Stimulated activated CD8-positive, alpha-beta memory T cell treated with anti-CD3 and anti-CD28 coated beads, Interleukin-15, amount 100 ng/mL, for 48 hours (primary cell): ENCODE data around the gene ADAMTS4.

ENCODE experiments used
- DNase-seq, 2 donors: peaks; one replicate each; pipeline ENCODE4 v3.0.0-alpha.2; 2020; ENCODE audit warnings: low read depth in 2 of 2

The ADAMTS4 gene

GRCh38 chr1:161196111-161196510 lies 2.7 kb downstream of the ADAMTS4 start:
- DNase-seq, result no peak

DNA sequence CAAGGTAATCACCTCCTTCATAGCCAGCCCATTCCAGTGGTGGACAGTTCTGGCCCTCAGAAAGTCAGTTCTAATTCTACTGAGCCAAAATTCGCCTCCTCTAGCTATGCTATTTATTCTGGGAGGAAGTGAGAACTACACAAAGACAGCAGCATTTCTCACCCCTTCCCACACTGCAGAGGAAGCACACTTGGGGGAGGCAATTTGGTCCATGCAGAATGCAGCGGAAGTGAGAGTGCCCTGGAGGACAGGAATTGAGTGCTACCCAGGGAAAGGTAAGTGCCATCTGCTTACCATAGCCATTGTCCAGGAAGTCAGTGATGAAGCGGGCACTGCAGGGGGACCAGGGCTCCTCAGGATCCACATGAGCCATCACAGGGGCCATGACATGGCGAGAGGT lies 3.7 kb downstream of the ADAMTS4 start:
- no peak for DNase-seq

DNA sequence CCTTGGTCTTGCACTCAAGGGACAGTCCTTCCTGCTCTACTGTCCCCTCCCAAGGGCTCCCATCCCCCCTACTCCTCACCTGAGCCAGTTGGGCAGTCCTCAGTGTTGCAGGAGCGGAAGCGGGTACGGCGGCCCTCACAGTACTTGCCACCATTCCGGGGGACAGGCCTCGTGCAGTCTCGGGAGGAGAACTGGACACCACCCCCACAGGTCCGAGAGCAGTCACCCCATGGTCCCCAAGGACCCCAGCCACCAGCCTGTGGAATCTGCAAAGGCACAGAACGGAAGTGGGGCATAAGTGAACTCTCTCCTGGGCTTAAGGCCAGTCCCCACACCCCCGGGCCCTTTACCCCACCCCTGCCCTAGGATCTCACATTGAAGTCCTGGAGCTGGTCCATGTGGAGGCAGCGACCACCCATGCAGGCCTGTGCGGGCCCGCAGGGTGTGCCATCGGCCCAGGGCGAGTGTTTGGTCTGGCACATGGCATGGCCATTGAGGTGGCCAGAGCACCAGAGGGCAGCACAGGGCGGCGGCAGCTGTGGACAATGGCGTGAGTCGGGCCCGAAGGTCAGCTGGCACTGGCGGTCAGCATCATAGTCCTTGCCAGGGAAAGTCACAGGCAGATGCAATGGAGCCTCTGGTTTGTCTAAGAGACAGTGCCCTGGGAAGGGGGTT lies 5.2 kb downstream of the ADAMTS4 start:
- no peak for DNase-seq

DNA sequence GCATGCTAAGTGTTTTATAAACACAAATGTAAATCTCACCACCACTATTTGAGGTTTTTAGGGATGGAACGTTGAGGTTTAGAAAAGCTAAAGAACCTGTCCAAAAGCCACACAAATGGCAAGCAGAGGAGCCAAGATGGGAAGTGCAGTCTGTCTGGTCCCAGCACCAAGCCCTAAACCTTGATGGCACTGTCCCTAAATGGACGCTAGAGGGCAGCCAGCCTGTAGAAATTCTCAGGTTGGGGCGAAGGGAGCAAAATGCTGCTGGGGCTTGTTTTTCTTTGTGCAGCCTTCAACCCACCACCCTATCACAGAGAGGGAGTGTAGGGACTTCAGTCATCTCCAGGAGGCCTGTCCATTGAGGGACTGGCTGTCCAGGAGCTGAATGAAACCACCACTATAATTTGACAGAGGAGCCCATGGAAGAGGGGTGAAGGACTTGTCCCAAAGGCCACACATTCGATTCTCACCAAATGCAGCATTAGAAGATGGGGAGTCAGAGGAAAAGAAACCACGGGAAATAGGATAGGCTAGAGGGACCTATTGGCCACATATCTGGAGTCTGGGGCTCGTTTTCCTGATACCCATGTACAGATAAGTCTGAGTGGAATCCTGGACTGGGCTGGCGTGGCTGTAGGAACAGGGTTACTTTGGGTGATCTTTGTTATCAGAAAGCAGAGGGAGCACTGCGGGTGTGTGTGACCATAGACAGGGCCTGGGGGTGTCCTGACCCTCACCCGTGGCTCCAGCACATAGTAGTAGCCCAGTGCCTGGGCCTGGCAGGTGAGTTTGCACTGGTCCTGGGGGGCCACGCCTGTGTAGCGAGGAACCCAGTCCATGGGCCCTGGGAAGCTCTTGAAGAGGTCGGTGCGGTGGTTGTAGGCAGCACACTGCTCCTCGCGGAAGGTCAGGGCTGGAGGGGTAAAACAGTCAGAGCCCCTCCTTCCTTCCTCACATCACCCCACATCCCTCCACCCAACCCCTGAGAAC lies 6.1 kb downstream of the ADAMTS4 start:
- peak in 1 of 2 donors; percentile 39 for DNase-seq

- DNase-seq, result no peak
Measured at GRCh38 chr1:161191971-161192370, 6.9 kb downstream of the ADAMTS4 start.

- DNase-seq, result no peak
Measured at GRCh38 chr1:161190962-161191521, 7.8 kb downstream of the ADAMTS4 start.

- no peak for DNase-seq
Measured at GRCh38 chr1:161189036-161189435, 9.8 kb downstream of the ADAMTS4 start.

DNA sequence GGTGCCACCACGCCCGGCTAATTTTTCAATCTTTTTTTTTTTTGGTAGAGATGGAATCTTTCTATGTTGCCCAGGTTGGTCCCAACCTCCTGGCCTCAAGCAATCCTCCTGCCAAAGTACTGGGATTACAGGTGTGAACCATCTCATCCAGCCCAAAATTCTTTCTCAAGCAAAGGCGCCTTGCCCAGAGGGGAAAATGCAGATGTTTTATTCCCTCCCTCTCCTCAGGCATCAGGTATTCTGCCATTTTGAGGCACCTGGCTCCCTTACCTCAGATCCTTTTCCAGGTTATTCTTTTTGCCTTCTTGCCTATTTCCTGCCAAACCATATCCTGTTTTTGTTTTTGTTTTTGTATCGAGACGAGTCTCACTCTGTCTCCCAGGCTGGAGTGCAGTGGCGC lies 10.5 kb downstream of the ADAMTS4 start:
- no peak for DNase-seq

DNA sequence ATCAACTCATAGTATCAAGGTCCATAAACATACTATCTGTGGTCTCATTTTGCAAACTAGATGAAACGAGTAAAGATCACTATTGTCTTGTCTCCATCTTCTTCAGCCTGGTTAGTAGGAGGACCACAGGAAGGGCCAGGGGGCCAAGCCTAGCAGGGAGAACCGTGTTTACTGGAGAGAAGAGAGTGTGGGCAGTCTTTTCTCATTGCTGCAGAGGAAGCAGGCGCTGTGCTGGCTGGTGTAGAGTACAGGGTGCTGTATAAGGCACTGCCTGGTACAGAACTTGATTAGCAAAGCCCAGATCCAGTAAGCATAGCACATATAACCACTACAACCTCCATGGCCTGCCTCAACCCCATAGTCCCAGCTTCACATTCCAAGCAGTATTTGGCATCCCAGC lies 11.5 kb downstream of the ADAMTS4 start:
- DNase-seq, result no peak

DNA sequence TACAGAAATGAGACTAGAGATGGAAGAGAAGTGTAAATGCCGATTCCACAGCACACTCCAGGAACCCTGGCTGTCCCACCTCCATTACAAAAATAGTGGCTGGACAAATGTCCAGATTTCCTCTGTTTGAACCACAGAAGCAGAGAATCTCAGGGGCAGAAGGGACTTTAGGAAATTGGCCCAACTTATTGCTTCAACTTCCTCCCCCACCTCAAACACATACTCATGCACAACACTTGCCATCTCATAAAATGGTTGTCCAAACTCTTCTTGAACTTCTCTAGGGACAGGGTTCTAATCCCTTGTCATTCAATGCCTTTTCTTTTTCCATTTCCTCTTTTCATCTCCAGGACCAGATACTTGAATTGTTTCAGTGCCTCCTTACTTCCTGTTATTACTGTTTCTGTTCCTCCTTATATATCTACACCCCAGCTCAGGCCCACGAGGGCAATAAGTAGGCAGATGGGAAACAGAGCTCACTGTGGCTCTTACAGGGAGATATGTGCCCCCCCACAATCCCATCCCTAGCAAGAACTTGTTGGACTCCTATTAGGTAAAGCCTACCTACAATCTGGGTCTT lies 13.0 kb downstream of the ADAMTS4 start:
- no peak for DNase-seq

- peak; percentile 48 to 56 for DNase-seq
Measured at GRCh38 chr1:161185282-161185682, 13.6 kb downstream of the ADAMTS4 start.

- DNase-seq, result peak in 1 of 2 donors; percentile 48
Measured at GRCh38 chr1:161182214-161182613, 16.6 kb downstream of the ADAMTS4 start.

- DNase-seq, result no peak
Measured at GRCh38 chr1:161180639-161181038, 18.2 kb downstream of the ADAMTS4 start.

DNA sequence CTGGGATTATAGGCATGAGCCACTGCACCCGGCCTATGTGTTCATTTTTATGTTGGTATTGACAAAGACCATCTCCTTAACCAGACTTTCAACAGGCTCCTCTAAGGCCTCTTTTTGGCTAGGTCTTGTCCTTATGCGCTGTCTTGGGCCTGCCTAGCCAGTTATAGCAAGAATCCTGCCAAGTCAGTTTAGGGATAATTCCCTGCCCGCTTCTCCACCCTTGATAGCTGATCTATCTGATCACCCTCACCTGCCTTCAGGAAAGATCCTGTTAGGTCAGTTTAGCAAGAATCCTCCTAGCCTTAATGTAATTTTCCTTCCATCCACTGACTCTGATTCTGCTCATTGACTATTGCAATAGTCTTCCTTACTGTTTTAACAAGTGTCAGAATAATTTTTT lies 19.2 kb downstream of the ADAMTS4 start:
- no peak for DNase-seq

- DNase-seq, result no peak
Measured at GRCh38 chr1:161177936-161178244, 21.0 kb downstream of the ADAMTS4 start.

- peak; percentile 90 to 91 for DNase-seq
Measured at GRCh38 chr1:161177112-161177935, 21.5 kb downstream of the ADAMTS4 start, which contains the start of gene B4GALT3. B4GALT3 (minus strand) TSS chr1:161177507; CDS start chr1:161176060, 1,447 bp downstream.

GRCh38 chr1:161176468-161177111 lies 22.3 kb downstream of the ADAMTS4 start:
- no peak for DNase-seq

DNA sequence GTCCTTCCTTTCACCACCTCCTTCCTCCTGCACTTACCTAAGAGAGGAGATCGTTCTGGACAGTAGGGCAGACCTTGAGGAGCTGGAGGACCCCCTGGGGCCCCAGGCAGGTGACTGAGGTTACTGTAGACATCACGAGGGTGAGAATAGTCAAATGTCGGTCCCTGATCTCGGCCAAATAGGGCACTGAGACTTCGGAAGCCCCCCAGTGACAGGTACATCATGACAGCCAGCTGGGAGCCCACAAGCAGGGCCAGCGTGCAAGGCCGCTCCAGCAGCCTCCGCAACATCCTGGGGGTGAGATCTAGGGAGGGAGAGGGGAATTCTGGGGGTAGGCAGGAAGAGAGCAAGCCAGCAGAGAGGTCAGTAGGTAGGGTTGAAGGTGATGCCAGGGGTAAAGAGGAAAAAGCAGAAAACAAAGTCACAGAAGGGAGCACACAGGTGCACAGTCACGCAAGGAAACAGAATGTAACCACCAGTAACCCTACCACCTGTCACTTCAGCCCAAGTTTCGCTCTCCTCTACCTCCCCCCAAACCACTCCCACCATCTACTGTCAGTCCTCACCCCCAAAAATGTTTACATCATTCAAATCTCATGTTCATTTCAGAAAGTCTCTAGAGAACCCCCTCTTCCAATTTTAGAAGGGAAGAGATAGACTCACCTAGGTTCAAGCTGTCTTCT lies 22.9 kb downstream of the ADAMTS4 start:
- DNase-seq, result no peak

DNA sequence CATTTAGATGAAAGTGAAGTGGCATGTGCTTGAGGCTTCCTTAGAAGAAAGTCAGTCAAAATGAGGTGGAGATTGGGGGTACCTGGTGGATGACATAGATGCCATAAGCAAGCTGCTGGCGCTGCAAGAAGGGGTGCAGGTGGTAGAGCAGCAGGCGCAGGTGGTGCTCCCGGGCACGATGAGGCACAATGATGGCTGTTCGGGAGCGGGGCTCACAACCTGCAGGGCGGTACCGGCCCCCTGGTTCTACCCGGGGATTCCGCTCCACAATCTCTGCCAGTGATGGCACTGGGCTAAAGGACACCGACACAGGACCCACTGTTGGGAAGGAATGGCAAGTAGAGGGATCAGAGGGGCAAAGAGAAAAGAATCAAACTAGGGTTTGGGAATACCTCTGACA lies 23.9 kb downstream of the ADAMTS4 start:
- DNase-seq, result no peak

- no peak for DNase-seq
Measured at GRCh38 chr1:161173711-161174110, 25.1 kb downstream of the ADAMTS4 start.
